Astrocyte of the spinal cord (primary cell): Measurements from ENCODE around the gene ZBTB20.

Experiments used
- DNase-seq: peaks from one replicate; pipeline ENCODE4 v3.0.0; 2011; ENCODE audit warnings: low read depth, low spot score
- H3K4me3 ChIP-seq: 2 replicates; pipeline ENCODE4 v1.5.1; 2011; ENCODE audit warnings: low read depth, mild to moderate bottlenecking, low read length, moderate library complexity
- in situ Hi-C: cut with HindIII; loops from 2 replicates; pipeline ENCODE4 v1.10.0; 2017; ENCODE audit warnings: low sequenced_read_pairs
- TF ChIP-seq, protein P1 (sequence below): IDR thresholded peaks from 2 replicates; pipeline ENCODE4 v1.5.1; 2012; ENCODE audit warnings: low read depth, mild to moderate bottlenecking, low read length, inconsistent platforms

ZBTB20 gene

DNA sequence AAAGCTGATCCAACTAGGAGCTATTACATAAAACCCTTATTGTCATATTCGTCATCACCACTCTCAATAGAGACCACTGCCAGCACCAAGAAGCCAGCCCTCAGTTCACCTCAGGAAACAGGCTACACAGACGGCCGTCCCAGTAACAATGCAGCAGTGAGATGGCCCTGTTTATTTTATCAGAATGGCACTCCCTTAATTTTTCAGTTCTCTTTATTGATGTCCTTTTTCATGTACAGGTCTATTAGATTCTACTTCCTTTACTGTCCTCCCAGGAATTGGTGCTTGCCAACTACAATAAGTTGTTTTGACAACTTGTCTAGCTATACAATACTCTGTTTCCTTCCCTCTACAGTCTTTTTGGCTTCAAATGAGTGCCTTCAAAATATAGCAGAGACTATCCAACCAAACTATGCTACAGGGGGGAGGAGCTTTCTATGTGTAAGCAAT lies 272.5 kb downstream of the ZBTB20 start:
- no peak overlapping the region for H3K4me3 ChIP-seq
- in situ Hi-C loops: no loop called here
- TF ChIP-seq, protein P1, sequence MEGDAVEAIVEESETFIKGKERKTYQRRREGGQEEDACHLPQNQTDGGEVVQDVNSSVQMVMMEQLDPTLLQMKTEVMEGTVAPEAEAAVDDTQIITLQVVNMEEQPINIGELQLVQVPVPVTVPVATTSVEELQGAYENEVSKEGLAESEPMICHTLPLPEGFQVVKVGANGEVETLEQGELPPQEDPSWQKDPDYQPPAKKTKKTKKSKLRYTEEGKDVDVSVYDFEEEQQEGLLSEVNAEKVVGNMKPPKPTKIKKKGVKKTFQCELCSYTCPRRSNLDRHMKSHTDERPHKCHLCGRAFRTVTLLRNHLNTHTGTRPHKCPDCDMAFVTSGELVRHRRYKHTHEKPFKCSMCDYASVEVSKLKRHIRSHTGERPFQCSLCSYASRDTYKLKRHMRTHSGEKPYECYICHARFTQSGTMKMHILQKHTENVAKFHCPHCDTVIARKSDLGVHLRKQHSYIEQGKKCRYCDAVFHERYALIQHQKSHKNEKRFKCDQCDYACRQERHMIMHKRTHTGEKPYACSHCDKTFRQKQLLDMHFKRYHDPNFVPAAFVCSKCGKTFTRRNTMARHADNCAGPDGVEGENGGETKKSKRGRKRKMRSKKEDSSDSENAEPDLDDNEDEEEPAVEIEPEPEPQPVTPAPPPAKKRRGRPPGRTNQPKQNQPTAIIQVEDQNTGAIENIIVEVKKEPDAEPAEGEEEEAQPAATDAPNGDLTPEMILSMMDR: no peak
- DNase-seq: no peak

DNA sequence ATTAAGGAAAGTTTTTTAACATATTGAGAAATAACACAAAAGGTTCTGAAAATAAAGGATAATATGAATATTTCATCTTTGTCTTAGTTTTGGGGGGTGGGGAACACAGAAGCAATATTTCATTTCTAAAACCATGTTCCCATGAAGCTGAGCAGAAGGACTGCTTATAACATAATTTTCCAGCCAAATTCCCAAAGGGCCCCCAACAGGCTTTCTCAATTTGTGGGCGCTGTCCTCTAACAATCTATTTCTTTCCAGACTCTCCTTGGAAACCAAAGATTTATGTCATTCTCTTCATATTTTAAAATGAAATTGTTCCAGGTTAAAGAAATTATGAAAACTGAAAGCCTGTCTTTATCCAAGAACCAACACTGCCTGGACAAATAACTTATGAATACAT lies 273.5 kb downstream of the ZBTB20 start:
- no peak for DNase-seq
- no peak overlapping the region for H3K4me3 ChIP-seq
- TF ChIP-seq, protein P1: no peak
- in situ Hi-C loops: no loop called here

DNA sequence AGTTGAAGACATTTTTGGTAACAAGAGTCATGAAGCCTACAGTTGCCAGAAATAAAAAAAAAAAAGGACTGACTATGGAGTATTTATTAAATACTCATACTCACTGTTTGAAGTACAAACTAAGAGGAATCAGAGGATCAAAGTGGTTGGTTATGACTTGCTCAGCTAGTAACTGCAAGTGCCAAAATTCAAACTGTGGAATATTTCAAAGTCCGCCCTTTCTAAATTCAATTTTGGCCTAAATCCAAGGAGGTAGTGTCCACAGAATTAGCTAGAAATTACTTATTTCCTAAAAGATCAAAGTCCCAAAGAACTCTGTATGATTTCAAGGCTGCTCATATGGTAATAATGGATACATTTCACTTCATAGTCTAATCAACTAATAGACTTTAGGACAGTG lies 274.5 kb downstream of the ZBTB20 start:
- TF ChIP-seq, protein P1: no peak
- in situ Hi-C loops: no loop called here
- H3K4me3 ChIP-seq: no peak overlapping the region
- no peak for DNase-seq

DNA sequence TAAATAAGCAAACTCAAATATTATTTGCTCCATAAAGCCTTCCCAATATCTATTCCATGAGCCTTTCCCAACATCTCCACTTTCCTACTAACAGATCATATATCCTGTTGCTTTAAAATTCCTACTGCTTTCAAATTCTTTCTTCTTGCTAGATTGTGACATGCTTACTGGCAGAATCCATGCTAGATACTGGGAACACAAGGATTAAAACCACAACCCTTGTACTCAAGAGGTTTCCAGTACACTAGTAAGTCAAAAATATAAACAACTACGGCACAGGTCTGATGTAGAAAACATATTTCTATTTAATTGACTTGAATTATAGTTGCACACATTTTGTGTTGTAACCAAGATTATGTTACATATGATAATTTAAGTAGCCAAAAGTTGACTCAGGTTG lies 275.0 kb downstream of the ZBTB20 start:
- no peak for DNase-seq
- TF ChIP-seq, protein P1: no peak
- in situ Hi-C loops: no loop called here
- no peak overlapping the region for H3K4me3 ChIP-seq

DNA sequence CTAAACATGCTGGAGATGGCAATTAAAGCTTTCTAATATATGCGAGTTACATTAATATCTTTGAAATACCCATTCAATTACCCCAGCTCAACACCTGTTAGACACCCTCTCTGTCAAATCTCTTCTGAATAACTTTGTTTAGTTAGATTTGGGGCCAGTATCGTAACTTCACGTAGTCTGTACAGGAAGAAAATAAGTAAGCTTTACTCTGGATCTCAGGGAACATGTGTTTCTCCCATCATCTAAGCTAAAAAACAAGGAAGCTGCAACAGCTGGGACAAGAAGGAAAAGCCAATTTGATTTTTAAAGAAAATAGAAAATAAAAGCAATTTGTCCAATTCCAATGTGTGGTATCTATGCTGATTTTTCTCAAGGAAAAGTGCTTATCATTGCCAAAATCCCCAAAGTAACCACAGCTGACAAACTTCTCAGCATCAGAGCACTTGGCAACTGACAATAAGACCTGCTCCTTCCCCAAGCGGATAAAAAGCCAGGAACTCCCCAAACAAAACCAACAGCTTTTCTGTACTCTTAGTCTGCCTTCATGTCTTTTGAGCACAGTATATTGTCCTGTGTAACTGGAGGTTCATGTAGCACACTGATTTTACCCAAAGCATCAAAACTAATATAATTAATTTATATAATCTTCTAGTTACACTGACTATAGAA lies 279.1 kb downstream of the ZBTB20 start:
- in situ Hi-C loops: no loop called here
- TF ChIP-seq, protein P1: no peak

DNA sequence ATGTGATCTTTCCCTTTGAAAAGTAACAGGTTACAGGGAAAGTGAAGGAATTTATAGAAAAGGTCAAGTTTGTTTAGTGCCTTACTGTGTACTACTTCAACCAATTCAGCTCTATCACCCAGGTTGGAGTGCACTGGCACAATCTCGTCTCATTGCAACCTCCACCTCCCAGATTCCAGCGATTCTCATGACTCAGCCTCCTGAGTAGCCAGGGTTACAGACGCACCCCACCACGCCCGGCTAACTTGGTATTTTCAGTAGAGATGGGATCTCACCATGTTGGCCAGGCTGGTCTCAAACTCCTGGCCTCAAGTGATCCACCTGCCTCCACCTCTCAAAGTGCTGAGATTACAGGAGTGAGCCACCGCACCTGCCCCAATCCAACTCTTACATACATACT lies 279.7 kb downstream of the ZBTB20 start:
- in situ Hi-C loops: no loop called here
- no peak overlapping the region for H3K4me3 ChIP-seq
- DNase-seq: no peak
- TF ChIP-seq, protein P1: no peak

More for the DNA sequence above, 279.1 kb downstream of the ZBTB20 start:
- no peak for DNase-seq
- H3K4me3 ChIP-seq: no peak overlapping the region
